ELR (cell line): Measurements from ENCODE around the gene PPP5C.
"Not testable (repeated sequence)": the region's sequence is repeated elsewhere in the genome, so short reads cannot be mapped to it uniquely, and the experiment has no call there.

Source experiments
- DNase-seq: peaks from one replicate; pipeline ENCODE4 v3.0.0-alpha.2; 2015; ENCODE audit warnings: low read depth

Gene PPP5C

GRCh38 chr19:46435009-46435408 lies 88.1 kb downstream of the PPP5C start:
- DNase-seq, result no peak

- not testable (repeated sequence) for DNase-seq
These were observed 88.8 kb downstream of the PPP5C start for GRCh38 chr19:46435689-46436088.
